Glutamatergic neuron (in vitro differentiated cells): ENCODE results near the gene PTPRN2. TPM values are rescaled to one million over a fixed set of nuclear protein-coding genes. Genes with fewer than 3 reads are reported as not detected.

ENCODE experiments used
- DNase-seq: peaks from one replicate; pipeline ENCODE4 v3.0.0; 2022
- H3K27ac Mint-ChIP-seq: one replicate; pipeline ENCODE4 v1.8.0; 2020; ENCODE audit warnings: mild to moderate bottlenecking, mixed read lengths, inconsistent platforms; ENCODE audit not compliant: unreplicated experiment
- H3K27me3 Mint-ChIP-seq: one replicate; pipeline ENCODE4 v1.8.0; 2020; ENCODE audit warnings: mild to moderate bottlenecking, moderate library complexity, mixed read lengths, inconsistent platforms; ENCODE audit not compliant: unreplicated experiment
- H3K36me3 Mint-ChIP-seq: one replicate; pipeline ENCODE4 v1.8.0; 2020; ENCODE audit warnings: mild to moderate bottlenecking, mixed read lengths, inconsistent platforms; ENCODE audit not compliant: unreplicated experiment
- H3K4me1 Mint-ChIP-seq: one replicate; pipeline ENCODE4 v1.8.0; 2020; ENCODE audit warnings: mild to moderate bottlenecking, low read depth, mixed read lengths, inconsistent platforms; ENCODE audit not compliant: unreplicated experiment
- H3K4me3 Mint-ChIP-seq: one replicate; pipeline ENCODE4 v1.8.0; 2020; ENCODE audit warnings: mild to moderate bottlenecking, mixed read lengths, inconsistent platforms; ENCODE audit not compliant: unreplicated experiment
- H3K9me3 Mint-ChIP-seq: one replicate; pipeline ENCODE4 v1.8.0; 2020; ENCODE audit warnings: mild to moderate bottlenecking, moderate library complexity, mixed read lengths, inconsistent platforms; ENCODE audit not compliant: unreplicated experiment
- CTCF ChIP-seq: fragments of 200-600 bp; sonication (generic); IDR thresholded peaks from one replicate; pipeline ENCODE4 v1.5.0; 2021; ENCODE audit not compliant: partially characterized antibody, unreplicated experiment
- total RNA-seq: library from RNA; stranded (reverse); fragmentation: NEBNext Ultra II Directional; extraction: Animal tissue kit (Norgen Biotek cat#: 25700); gene quantifications from one replicate; pipeline ENCODE4 v1.2.1, GENCODE V29; 2021; ENCODE audit not compliant: unreplicated experiment

Gene PTPRN2
- total RNA-seq, 1 donor from 2014 or later: 49.0 TPM

- Mint-ChIP-seq H3K4me1 (no peaks in the 10 kb centered on the region), H3K4me3 (no peak overlapping the region), H3K27ac (no peak overlapping the region), H3K36me3 (no peaks in the 10 kb centered on the region), H3K9me3 (peaks cover 2% of the 10 kb centered on the region), H3K27me3 (peaks cover 7% of the 10 kb centered on the region)
- no peak for DNase-seq
- TF ChIP-seq CTCF: no peak
Observed at GRCh38 chr7:157625973-157626742, 961.5 kb downstream of the PTPRN2 start.

DNA sequence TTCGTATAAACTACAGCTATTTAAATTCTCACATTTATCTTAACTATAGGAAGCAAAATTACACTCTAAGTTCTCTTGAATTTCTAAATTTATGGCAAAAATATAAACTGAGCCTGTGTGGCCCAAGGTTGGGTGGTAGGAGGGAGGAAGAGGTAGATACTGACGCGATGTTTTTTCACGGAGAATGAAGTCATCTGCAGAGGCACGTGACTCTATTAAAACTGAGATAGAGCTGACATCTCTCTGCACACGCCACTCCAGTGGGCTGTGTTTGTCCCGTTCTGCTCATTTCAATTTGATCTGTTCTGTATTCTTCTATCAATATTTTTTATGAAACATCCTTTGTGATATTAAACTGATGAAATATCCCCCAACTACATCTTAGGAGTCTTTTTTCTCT is 964.1 kb downstream of the PTPRN2 start:
- Mint-ChIP-seq H3K4me1 (no peaks in the 10 kb centered on the region), H3K27ac (no peak overlapping the region), H3K9me3 (no peaks in the 10 kb centered on the region), H3K27me3 (peaks cover 5% of the 10 kb centered on the region), H3K4me3 (no peak overlapping the region), H3K36me3 (no peaks in the 10 kb centered on the region)
- no peak for DNase-seq
- no peak for TF ChIP-seq CTCF

GRCh38 chr7:157622408-157623205 is 965.0 kb downstream of the PTPRN2 start:
- no peak for DNase-seq
- no peak for TF ChIP-seq CTCF
- no peak overlapping the region for H3K4me3 Mint-ChIP-seq
- H3K27ac Mint-ChIP-seq: no peak overlapping the region
- H3K27me3 Mint-ChIP-seq: peaks cover 9% of the 10 kb centered on the region
- H3K4me1 Mint-ChIP-seq: no peaks in the 10 kb centered on the region
- H3K36me3 Mint-ChIP-seq: peaks cover 4% of the 10 kb centered on the region
- H3K9me3 Mint-ChIP-seq: peaks cover 3% of the 10 kb centered on the region

DNA sequence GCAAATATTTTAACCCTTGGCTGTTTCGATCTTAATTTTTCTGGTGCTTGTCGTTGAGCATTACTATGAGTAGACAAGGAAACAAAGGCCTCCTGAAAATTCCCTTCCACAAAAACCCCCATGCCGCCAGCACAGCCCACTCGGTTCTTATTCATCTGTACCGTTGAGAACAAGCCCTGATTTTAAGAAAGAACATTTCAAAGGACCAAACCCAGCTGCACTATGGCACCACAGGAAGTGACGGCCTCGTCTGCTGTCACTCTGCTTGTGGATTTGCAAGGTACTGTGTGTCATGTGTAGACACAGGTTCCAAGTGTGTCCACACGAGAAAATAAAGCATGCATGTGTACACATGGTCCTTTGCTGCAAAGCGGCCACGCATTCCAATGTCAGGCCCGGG is 965.6 kb downstream of the PTPRN2 start:
- no peak for DNase-seq
- H3K27me3 Mint-ChIP-seq: peaks cover 8% of the 10 kb centered on the region
- H3K4me1 Mint-ChIP-seq: no peaks in the 10 kb centered on the region
- H3K27ac Mint-ChIP-seq: no peak overlapping the region
- H3K36me3 Mint-ChIP-seq: peaks cover 6% of the 10 kb centered on the region
- no peak for TF ChIP-seq CTCF
- no peak overlapping the region for H3K4me3 Mint-ChIP-seq
- peaks cover 4% of the 10 kb centered on the region for H3K9me3 Mint-ChIP-seq
